NCI-H2171 (cell line): ENCODE data around the gene TSPAN15.

Experiments used
- DNase-seq: peaks from one replicate; lab custom pipeline; 2025; lab: John Stamatoyannopoulos, UW

The TSPAN15 gene

DNA sequence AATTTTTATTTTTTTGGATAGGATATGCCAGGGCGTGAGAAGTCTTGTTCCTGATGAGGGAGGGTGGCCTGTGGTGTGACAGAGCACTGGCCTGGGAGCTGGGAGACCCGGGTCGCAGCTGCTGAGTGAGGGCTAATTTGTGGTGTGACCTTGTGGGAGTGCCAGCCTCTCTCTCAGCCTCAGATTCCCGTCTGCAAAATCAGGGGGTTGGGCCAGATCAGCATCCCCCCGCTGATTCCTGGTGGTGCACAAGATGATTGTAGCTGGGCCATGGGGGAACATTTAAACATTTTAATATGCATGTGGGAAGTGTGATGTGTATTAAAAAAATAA, 14.9 kb downstream of the TSPAN15 start:
- DNase-seq = no peak

- DNase-seq = no peak
Observed at GRCh38 chr10:69466689-69467088, 15.4 kb downstream of the TSPAN15 start.

GRCh38 chr10:69467928-69468750, 16.9 kb downstream of the TSPAN15 start:
- DNase-seq = no peak

DNA sequence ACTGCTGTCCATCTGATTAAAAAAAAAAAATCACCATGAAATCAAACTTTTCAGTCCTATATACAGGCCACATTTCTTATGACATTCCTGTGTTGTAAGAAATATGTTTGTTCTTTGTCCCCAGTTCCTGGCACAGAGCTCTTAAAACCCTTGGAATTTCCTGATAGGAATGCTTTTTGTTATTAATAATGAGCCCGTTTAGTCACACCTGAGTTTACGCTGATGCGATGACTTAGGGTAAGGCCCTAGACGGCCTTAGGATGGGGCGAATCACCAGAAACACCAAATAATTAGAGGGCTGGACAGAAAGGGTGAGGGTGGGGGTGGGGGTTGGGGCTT, 17.5 kb downstream of the TSPAN15 start:
- DNase-seq = no peak

DNA sequence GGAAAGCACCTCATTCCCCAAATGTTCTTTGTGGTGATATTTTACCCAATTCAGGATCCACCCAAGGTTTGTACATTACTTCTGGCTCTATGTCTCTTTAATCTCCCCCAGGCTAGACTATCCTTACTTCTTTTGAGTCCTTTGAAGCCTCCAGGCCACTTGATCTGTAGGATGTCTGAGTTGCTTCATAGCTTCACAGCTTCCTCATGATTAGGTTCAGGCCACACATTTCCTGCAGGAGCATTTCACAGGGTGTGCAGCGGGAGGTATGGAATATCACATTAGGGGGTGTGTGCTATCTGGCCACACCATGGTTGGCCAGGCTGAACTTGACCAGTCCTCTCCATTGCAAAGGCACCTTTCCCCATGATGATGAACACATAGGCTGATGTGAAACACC, 18.7 kb downstream of the TSPAN15 start:
- no peak for DNase-seq

- DNase-seq = no peak
Observed at GRCh38 chr10:69470463-69471384, 19.5 kb downstream of the TSPAN15 start.

GRCh38 chr10:69472142-69472541, 20.9 kb downstream of the TSPAN15 start:
- DNase-seq = no peak

DNA sequence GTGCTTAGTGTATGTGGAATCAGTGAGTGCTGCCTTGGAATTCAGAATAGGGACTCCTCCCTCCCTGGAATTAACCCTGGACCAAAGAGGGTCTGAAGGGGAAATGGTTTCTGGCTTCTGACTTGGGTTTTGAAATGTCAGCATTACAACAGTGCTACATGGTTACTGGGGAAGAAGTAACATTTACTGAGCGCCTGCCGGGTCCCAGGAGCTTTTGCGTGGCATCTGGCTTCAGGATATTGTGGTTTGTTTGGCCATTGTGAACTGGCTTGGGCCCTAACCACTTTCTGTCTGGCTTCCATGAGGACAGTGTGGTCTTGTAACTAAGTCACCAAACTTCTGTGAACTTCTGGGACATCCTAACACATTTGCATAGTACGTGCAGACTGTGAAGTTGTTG, 21.3 kb downstream of the TSPAN15 start:
- no peak for DNase-seq

DNA sequence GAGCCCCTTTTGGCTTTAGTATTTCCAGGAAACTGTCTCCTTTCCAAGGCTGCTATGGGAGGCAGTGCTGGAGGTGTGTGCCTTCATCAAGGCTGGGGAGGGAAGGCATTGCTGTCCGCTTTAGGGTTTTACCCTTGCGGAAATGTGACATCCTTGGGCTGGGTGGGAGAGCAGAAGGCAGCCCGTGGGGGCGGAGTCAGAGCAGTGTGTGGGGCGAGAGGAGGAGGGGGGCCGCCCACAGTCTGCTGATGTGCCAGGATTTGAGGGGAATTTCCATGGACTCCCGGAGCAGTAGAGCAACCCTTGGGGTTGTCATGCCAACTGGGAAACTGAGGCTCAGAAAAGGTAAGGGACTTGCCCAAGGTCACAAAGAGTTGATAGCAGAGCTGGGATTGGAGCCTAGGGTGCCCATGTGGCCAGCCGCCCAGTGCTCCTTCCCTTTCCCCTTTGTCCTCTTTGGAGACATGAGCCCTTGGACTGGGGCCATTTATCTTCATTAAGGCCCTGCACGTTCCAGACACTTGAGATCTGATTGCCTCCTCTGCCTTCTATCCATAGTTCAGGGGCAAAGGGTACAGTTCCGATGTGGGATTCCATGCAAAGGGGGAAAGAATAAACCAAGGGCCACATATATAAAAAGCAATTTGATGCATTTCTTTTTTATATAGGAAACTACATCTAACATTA, 22.2 kb downstream of the TSPAN15 start:
- no peak for DNase-seq

GRCh38 chr10:69474742-69475432, 23.6 kb downstream of the TSPAN15 start:
- no peak for DNase-seq

GRCh38 chr10:69475433-69475830, 24.2 kb downstream of the TSPAN15 start:
- DNase-seq = no peak

GRCh38 chr10:69477968-69478597, 26.8 kb downstream of the TSPAN15 start:
- no peak for DNase-seq

GRCh38 chr10:69479240-69480067, 28.2 kb downstream of the TSPAN15 start:
- DNase-seq = no peak

GRCh38 chr10:69480068-69480412, 28.8 kb downstream of the TSPAN15 start:
- DNase-seq = no peak

- DNase-seq = no peak
Observed at GRCh38 chr10:69481305-69481704, 30.0 kb downstream of the TSPAN15 start.

GRCh38 chr10:69481811-69482524, 30.7 kb downstream of the TSPAN15 start:
- DNase-seq = no peak

DNA sequence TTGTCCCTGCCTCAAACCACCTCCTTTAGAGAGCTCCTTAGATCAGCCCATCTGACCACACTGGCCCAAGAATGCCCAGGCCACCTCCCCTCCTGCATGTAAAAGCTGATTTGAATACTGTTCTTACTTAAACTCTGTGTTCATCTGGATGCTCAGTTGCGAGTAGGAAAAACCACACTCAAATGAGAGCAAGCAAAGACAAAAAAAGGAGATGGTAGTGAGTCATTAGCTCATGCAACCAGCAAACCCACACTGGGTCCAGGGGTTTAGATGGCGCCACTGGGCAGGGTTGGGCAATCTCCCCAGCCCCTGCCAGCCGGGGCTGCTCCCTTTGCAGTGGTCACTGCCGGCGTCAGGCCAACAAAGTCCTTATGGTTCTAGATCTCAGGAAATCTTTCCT, 32.7 kb downstream of the TSPAN15 start:
- no peak for DNase-seq

DNA sequence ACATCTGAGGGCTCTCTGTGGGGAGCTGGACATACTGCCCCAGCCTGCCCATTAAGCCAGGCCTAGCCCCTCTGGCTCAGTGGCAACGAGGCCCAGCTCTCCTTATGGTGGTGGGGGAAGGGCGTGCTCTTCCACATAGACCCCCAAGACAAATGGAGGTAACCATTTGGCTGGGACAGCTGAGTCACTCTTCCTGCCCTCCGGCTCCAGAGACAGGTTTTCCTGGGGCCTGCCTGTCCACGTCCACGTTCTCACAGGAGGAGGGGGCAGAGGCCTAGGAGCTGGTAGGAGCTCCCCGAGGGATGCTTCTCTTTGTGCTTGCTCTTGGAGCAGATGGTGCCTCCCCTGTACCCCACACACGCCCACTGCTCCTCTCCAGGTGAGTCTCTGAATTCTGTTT, 33.5 kb downstream of the TSPAN15 start:
- DNase-seq = no peak

GRCh38 chr10:69486922-69487730, 35.9 kb downstream of the TSPAN15 start:
- DNase-seq = no peak
